HEK293T (cell line): Measurements from ENCODE around the gene NFIA.

Experiments
- ARNT ChIP-seq: fragments of 450-650 bp; IDR thresholded peaks from 2 replicates; pipeline ENCODE4 v1.6.1; 2017; ENCODE audit warnings: mild to moderate bottlenecking
- BHLHE40 ChIP-seq: fragments of 450-650 bp; IDR thresholded peaks from 2 replicates; pipeline ENCODE4 v1.6.1; 2016; ENCODE audit warnings: mild to moderate bottlenecking, moderate library complexity, borderline replicate concordance
- ELF4 ChIP-seq: fragments of 450-650 bp; IDR thresholded peaks from 2 replicates; pipeline ENCODE4 v1.6.1; 2017; ENCODE audit warnings: antibody characterized with exemption
- FOXA1 ChIP-seq: fragments of 450-650 bp; IDR thresholded peaks from 2 replicates; pipeline ENCODE4 v1.6.1; 2016; ENCODE audit warnings: mild to moderate bottlenecking
- FOXK2 ChIP-seq: fragments of 450-650 bp; IDR thresholded peaks from 2 replicates; pipeline ENCODE4 v1.6.1; 2016; ENCODE audit warnings: mild to moderate bottlenecking
- FOXM1 ChIP-seq: fragments of 450-650 bp; IDR thresholded peaks from 2 replicates; pipeline ENCODE4 v1.6.1; 2017; ENCODE audit warnings: mild to moderate bottlenecking, borderline replicate concordance
- HDGF ChIP-seq: fragments of 450-650 bp; IDR thresholded peaks from 2 replicates; pipeline ENCODE4 v1.6.1; 2017; ENCODE audit warnings: antibody characterized with exemption, borderline replicate concordance
- L3MBTL2 ChIP-seq: fragments of 450-650 bp; conservative IDR thresholded peaks from 2 replicates; pipeline ENCODE4 v1.6.1; 2016; ENCODE audit warnings: mild to moderate bottlenecking
- LEF1 ChIP-seq: fragments of 450-650 bp; IDR thresholded peaks from 2 replicates; pipeline ENCODE4 v1.6.1; 2017; ENCODE audit warnings: mild to moderate bottlenecking, borderline replicate concordance
- SP1 ChIP-seq: fragments of 450-650 bp; IDR thresholded peaks from 2 replicates; pipeline ENCODE4 v1.6.1; 2017
- SUZ12 ChIP-seq: fragments of 450-650 bp; IDR thresholded peaks from 2 replicates; pipeline ENCODE4 v1.6.1; 2016; ENCODE audit warnings: mild to moderate bottlenecking
- TARDBP ChIP-seq: fragments of 450-650 bp; IDR thresholded peaks from 2 replicates; pipeline ENCODE4 v1.6.1; 2016
- ZNF384 ChIP-seq: fragments of 450-650 bp; IDR thresholded peaks from 2 replicates; pipeline ENCODE4 v1.6.1; 2016
- TF ChIP-seq, protein P1 (sequence below): fragments of 450-650 bp; IDR thresholded peaks from 2 replicates; pipeline ENCODE4 v1.6.1; 2016

DNA sequence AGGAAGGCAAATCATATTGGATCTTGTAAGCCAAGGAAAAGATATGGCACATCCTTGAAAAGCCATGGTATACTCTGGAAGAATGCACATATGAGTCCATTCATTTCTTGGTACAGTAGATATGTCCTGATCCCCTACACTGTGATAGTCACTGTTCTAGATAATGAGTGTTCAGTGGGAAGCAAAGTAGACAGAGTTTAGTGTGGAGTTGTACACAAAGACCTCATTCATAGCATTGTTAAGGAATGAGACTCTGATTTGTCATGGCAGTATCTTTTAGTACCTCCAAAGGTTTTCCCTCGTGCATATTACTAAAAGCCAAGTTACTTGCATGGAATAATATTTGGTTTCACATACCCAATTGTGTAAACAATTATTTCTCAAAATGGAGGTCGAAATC, 204.7 kb downstream of the NFIA start:
- TF ChIP-seq SUZ12 (no peak), FOXA1 (no peak), FOXM1 (no peak), ARNT (no peak), ELF4 (no peak), HDGF (no peak), TARDBP (no peak), FOXK2 (no peak), L3MBTL2 (no peak), ZNF384 (no peak), SP1 (no peak), BHLHE40 (no peak), LEF1 (no peak)
- TF ChIP-seq, protein P1, sequence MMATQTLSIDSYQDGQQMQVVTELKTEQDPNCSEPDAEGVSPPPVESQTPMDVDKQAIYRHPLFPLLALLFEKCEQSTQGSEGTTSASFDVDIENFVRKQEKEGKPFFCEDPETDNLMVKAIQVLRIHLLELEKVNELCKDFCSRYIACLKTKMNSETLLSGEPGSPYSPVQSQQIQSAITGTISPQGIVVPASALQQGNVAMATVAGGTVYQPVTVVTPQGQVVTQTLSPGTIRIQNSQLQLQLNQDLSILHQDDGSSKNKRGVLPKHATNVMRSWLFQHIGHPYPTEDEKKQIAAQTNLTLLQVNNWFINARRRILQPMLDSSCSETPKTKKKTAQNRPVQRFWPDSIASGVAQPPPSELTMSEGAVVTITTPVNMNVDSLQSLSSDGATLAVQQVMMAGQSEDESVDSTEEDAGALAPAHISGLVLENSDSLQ, result no peak
